GM06990 (cell line): ENCODE measurements around the gene NKAIN4.

ENCODE experiments used
- DNase-seq: peaks from one replicate; pipeline ENCODE4 v3.0.0-alpha.2; 2011; ENCODE audit not compliant: insufficient read length; ENCODE audit errors: extremely low read depth
- H3K27me3 ChIP-seq: replicated peaks from 2 replicates; pipeline ENCODE4 v1.6.0; 2011; ENCODE audit warnings: low read length; ENCODE audit not compliant: control insufficient read depth, insufficient read depth
- H3K36me3 ChIP-seq: 2 replicates; pipeline ENCODE4 v1.5.1; 2011; ENCODE audit warnings: low read length; ENCODE audit not compliant: control insufficient read depth, insufficient read depth
- H3K4me3 ChIP-seq: replicated peaks from 2 replicates; pipeline ENCODE4 v1.5.1; 2011; ENCODE audit warnings: low read depth, mild to moderate bottlenecking, control low read depth, low read length
- CTCF ChIP-seq: IDR thresholded peaks from 2 replicates; pipeline ENCODE4 v1.5.1; 2011; ENCODE audit warnings: low read length, control low read depth, mild to moderate bottlenecking, inconsistent platforms; ENCODE audit not compliant: insufficient read depth, poor library complexity, severe bottlenecking

The NKAIN4 gene

GRCh38 chr20:63219447-63219821 is 34.8 kb downstream of the NKAIN4 start:
- Histone ChIP-seq H3K4me3 (no peak overlapping the region), H3K27me3 (no peaks in the 10 kb centered on the region; the same call in 1 of the 2 replicates)
- TF ChIP-seq CTCF = no peak

DNA sequence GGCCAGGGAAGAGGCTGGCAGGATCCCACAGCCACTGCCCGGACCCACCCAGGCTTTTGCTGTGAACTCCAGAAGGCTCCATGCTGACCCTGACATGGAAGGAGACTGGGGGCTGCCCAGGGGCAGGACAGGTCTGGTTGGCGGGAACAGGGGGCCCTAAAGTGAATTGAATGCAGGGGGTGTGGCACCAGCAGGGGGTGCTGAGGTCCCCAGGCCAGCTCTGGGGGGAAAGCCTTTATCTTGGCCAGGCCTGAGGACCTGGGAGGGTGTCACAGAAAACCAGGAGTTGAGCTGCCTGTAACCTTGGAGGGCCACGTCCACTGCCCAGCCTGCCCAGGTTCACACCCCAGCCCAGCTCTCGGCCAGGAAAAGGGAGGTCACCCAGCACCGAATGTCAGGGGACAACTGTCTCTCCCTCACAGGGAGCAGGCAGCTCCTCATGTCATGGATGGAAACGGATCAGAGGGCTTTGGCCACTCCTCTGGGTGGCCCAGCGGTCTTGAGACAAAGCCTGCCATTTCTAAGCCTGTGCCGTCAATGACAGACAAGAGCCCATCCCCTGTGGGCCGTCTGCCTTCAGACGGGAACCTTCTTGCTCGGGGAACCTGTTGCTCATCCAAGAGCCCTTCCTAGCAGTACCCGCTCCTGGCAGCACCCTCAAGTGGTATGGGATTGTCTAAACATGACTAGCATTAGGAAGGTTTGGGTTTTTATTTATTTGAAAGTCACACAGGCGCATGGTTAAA is 35.4 kb downstream of the NKAIN4 start:
- no peak for TF ChIP-seq CTCF
- Histone ChIP-seq H3K36me3 (no peaks in the 10 kb centered on the region), H3K4me3 (no peak overlapping the region), H3K27me3 (no peaks in the 10 kb centered on the region; the same call in 1 of the 2 replicates)
- DNase-seq = no peak

More at GRCh38 chr20:63219447-63219821, 34.8 kb downstream of the NKAIN4 start:
- H3K36me3 ChIP-seq = no peaks in the 10 kb centered on the region
- no peak for DNase-seq

GRCh38 chr20:63217706-63218105 is 36.6 kb downstream of the NKAIN4 start:
- DNase-seq = no peak
- H3K27me3 ChIP-seq = no peaks in the 10 kb centered on the region; the same call in 1 of the 2 replicates
- H3K4me3 ChIP-seq = no peak overlapping the region
- peaks cover 6% of the 10 kb centered on the region for H3K36me3 ChIP-seq
- no peak for TF ChIP-seq CTCF

DNA sequence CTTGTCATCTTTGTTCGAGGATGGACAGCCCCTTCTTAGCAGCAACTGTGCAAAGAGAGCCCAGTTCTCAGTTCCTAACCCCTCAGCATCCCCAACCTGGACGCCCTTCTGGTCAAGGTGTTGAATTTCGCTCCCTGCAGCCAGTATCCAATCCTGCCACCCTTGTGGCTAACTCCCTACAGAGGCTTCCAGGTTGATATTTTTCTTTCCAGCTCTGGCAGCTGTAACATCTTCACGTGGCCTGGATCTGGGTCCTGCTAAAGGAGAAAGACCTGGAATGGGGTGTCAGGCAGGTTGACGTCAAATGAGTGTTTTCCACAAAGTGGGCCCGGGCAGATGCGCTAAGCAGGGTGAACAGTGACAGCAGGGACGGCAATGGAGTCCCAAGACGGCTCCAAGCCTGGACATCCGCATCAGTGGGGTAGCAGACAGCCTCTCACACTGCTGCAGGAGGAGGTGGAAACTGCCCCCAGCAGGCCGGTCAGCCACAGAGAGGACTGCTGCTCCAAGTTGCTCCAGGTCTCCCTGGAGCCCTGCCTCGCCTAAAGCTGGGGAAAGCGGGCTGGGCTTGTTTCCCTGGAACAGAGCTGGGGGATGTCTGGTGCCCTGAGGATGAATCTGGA is 37.3 kb downstream of the NKAIN4 start:
- no peak for TF ChIP-seq CTCF
- H3K4me3 ChIP-seq = peak overlapping the region; percentile 56
- H3K36me3 ChIP-seq = peaks cover 11% of the 10 kb centered on the region
- no peaks in the 10 kb centered on the region; the same call in 1 of the 2 replicates for H3K27me3 ChIP-seq
- DNase-seq = no peak

GRCh38 chr20:63216041-63216848 is 38.0 kb downstream of the NKAIN4 start, which contains the start of gene YTHDF1:
Gene YTHDF1 (minus strand): TSS chr20:63216131. CDS start chr20:63215892, 239 bp downstream.
- Histone ChIP-seq H3K4me3 (peak within 1 kb of the TSS; percentile 84), H3K36me3 (peaks cover 11% of the 10 kb centered on the region)
- no peak for TF ChIP-seq CTCF

More at GRCh38 chr20:63216041-63216848, 38.0 kb downstream of the NKAIN4 start, which contains the start of gene YTHDF1:
- DNase-seq = peak; percentile 100
- no peaks in the 10 kb centered on the region; the same call in 1 of the 2 replicates for H3K27me3 ChIP-seq
